GM11168 (cell line): ENCODE data around the gene TCFL5.

Experiments
- in situ Hi-C: fragments of 300-500 bp; cut with MboI; formaldehyde crosslinking; loops from one replicate; pipeline ENCODE4 v1.12.0; 2022; ENCODE audit warnings: low sequenced_read_pairs; ENCODE audit not compliant: unreplicated experiment

Gene TCFL5

GRCh38 chr20:62815066-62815991, 46.3 kb downstream of the TCFL5 start:
- in situ Hi-C loops = no loop called here

GRCh38 chr20:62814709-62815065, 46.9 kb downstream of the TCFL5 start:
- in situ Hi-C loops = no loop called here

- in situ Hi-C loops = no loop called here
Observed at GRCh38 chr20:62814060-62814708, 47.4 kb downstream of the TCFL5 start.

- in situ Hi-C loops = no loop called here
Observed at GRCh38 chr20:62813588-62813987, 48.0 kb downstream of the TCFL5 start.

GRCh38 chr20:62812907-62813200, 48.8 kb downstream of the TCFL5 start:
- in situ Hi-C loops = no loop called here

GRCh38 chr20:62812181-62812906, 49.3 kb downstream of the TCFL5 start:
- in situ Hi-C loops = no loop called here

- in situ Hi-C loops = no loop called here
Observed at GRCh38 chr20:62811720-62812119, 49.9 kb downstream of the TCFL5 start.

GRCh38 chr20:62811320-62811719, 50.3 kb downstream of the TCFL5 start:
- in situ Hi-C loops = no loop called here

GRCh38 chr20:62809530-62810428, 51.8 kb downstream of the TCFL5 start:
- in situ Hi-C loops = no loop called here

GRCh38 chr20:62808211-62808865, 53.3 kb downstream of the TCFL5 start:
- in situ Hi-C loops = no loop called here

GRCh38 chr20:62807444-62808210, 54.0 kb downstream of the TCFL5 start:
- in situ Hi-C loops = no loop called here

- in situ Hi-C loops = no loop called here
Observed at GRCh38 chr20:62806383-62807050, 55.1 kb downstream of the TCFL5 start.

- in situ Hi-C loops = no loop called here
Observed at GRCh38 chr20:62805711-62806382, 55.8 kb downstream of the TCFL5 start.

- in situ Hi-C loops = no loop called here
Observed at GRCh38 chr20:62805155-62805710, 56.4 kb downstream of the TCFL5 start.

GRCh38 chr20:62804627-62805154, 56.9 kb downstream of the TCFL5 start, which contains the start of gene OGFR:
Gene OGFR (plus strand): TSS chr20:62804835. CDS start chr20:62804860, 25 bp downstream.
- in situ Hi-C loops = no loop called here

GRCh38 chr20:62804021-62804626, 57.5 kb downstream of the TCFL5 start:
- in situ Hi-C loops = no loop called here
